Fibroblast of upper back skin (primary cell): ENCODE results near the gene DMRTB1.

Source experiments
- DNase-seq: peaks from one replicate; pipeline ENCODE4 v3.0.0-alpha.2; 2013

The DMRTB1 gene

DNA sequence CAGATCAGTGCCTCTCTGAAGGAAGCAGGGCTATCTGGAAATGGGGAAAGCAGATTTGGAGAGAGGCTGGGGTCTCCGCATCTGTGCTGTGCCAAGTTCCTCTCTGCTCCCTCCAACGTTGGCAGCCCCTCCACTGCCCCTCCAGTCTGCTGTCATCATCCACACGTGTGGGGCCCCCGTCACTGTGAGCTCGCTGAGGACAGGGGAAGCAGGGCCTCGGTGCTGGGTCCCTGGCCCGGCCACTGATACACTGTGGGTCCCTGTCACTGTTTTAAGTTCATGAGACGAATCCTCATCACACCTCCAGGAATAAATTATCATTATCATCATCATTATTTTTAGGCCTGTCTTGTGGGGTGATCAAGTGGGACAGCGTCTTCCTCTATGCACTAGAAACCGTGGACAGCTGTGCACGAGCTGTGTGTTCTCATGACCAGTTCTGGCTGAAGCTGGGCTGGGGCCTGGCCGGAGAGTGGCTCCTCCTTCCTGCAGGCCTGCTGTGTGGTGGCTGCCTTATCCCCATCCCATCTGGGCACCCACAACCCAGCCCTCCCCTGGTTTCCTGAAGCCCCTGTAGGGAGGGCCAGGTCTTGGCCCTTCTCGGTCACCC lies 52.2 kb downstream of the DMRTB1 start:
- no peak for DNase-seq

DNA sequence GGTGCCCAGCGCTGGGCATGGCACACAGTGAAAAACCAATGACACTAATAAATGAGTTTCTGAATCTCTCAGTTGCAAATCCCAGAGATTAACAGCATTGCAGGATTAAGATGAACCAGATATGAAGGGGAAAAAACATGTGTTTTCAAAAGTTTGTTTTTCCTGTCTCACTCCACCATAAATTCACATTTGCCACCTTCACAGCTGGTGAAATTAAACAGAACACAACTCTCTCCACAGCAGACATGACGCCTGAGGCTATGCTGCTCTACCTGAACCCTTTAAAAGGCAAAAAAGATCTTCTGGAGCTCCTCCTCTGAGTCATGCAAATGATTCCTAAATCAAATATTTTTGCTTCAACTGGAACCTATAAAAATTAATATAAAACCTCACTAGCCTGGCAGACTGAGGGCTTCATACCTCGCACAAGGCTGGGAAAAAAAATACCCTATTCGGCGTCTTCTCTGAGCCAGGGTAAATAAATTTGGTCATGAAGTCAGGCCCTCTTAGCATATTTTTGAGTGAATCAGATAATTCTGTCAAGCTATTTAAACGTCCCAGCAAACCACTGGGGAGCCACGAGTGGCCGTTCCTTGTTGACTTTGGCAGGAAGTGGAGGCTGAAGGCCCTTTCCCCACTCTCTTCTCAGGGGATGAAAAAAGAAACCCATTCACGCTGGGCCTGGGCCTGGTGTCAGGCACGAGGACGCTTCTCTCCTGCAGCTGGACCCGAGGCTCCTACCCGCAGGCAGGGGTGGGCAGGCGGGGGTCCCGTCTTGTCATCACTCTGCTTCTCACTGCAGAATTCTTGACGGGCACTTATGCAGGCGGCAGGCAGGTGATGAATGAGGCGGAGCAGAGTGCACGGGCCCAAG lies 53.0 kb downstream of the DMRTB1 start:
- peak; percentile 80 for DNase-seq

DNA sequence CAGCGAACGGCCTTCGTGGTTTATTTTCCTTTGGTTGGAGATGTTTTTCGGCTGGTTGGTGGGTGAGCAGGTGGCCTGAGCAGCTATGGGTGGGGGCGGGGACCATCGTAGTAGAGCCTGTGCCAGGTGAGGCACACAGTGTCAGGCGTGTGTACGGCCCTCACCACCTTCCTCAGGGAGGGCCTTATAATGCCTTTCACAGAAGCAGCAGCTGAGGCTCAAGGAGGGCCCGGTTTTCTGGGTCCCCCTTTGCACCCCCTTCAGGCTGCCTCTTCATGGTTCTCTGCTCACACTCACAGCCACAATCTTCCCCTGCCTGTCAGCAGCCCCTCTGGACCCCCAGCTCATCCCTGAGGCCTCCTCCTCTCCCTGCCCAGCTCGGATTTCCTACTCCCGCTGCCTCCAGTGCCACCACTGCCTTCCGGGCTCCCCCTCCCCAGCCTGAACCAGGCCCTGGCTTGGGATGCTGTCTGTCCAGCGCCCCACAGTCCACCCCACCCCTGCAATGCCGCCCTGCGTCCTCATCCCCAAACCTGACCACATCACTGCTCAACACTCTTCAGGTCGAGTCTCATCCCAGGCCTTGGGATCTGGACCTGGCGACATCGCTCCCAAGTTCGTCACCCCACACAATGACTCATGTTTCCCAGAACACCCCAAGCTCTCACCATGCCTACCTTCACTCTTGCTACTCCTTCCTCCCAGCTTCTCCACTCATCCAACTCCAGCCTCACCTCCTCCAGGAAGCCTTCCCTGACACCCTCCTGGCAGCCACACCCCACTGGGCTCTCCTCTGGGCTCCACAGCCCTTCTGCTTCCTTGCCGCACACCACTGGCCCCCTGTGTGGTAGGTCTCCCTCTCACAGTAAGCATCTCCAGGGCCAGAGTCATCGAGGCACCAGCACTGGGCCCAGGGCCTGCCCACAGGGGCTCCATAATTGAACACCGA lies 53.9 kb downstream of the DMRTB1 start:
- no peak for DNase-seq

DNA sequence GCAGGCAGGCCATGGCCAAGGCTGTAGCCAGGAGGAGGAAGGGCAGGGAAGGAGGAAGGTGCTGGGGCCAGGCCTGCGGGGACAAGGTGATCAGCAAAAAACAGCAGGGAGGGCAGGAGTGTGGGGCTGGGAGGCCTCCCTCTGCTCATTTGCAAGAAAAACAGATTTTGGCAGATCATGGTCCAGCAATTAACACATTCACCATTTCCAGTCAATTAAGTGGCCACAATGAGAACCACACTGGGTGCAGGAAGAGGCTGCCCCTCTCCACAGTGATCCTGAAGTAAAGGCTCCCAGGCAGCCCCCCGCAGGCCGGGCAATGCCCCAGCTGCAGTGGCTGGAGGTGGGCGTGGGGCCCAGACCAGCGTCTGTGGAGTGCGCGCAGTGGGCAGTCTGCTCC lies 54.6 kb downstream of the DMRTB1 start:
- no peak for DNase-seq

DNA sequence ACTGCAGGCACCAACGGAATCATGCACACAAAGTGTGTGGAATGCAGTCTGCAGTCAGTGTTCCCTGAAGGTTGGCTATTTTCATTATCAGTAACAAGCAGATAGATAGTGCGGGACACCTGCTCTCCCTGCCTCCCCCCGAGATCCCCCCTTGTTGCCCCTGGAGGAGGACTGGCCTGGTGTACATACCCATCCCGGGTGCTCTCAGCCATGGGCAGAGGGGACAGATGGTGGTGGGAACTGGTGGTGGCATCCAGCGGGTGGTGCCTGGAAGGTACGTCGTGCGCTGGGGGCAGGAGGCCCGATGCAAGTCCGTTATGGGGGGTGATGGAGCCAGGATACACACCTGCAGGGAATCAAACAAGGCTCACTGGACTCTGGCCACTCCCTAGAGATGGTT lies 55.2 kb downstream of the DMRTB1 start:
- no peak for DNase-seq

DNA sequence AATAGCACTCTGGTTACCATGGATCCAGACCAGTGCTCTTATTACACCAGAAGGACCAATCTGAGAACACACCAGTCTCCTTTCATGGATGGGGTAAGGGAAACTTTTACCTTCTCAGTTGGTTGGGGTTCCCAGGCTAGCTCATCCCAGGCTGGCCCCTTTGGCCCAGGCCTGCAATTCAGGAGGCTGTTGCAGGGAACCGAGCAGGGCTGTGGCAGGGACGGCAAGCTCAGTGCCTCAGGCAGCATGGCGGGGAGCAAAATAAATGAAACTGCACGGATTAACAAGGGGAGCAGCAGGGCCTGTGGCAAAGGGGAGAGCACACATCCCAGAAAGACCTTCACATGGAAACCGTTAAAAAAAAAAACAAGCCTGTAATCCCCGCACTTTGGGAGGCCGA lies 57.0 kb downstream of the DMRTB1 start:
- DNase-seq = no peak
